Neural cell (in vitro differentiated cells): ENCODE results near the gene RMDN3. TPM values are rescaled to one million over a fixed set of nuclear protein-coding genes. Genes with fewer than 3 reads are reported as not detected.

Source experiments
- H2AFZ ChIP-seq: fragments of 200-600, 300-800 bp; sonication (generic), shearing (Covaris generic); 2 replicates; pipeline ENCODE4 v1.6.0; 2014; ENCODE audit warnings: low read depth, mild to moderate bottlenecking, antibody characterized with exemption, low read length, moderate library complexity
- H3F3A ChIP-seq: fragments of 200-600 bp; shearing (Covaris generic); 2 replicates; pipeline ENCODE4 v1.6.1; 2016; ENCODE audit warnings: mild to moderate bottlenecking, moderate library complexity, mixed read lengths, antibody characterized with exemption, low read length; ENCODE audit not compliant: insufficient read depth, poor library complexity, severe bottlenecking
- H3K27ac ChIP-seq: fragments of 200-600, 300-800 bp; sonication (generic), shearing (Covaris generic); 2 replicates; pipeline ENCODE4 v1.5.1; 2014; ENCODE audit warnings: mild to moderate bottlenecking, low read length, moderate library complexity
- H3K27me3 ChIP-seq: fragments of 300-800, 200-600 bp; sonication (generic), shearing (Covaris generic); 2 replicates; pipeline ENCODE4 v1.6.0; 2014; ENCODE audit warnings: mild to moderate bottlenecking, low read depth, low read length, moderate library complexity; ENCODE audit not compliant: insufficient read depth
- H3K36me3 ChIP-seq: fragments of 300-800, 200-600 bp; sonication (generic), shearing (Covaris generic); 2 replicates; pipeline ENCODE4 v1.5.1; 2014; ENCODE audit warnings: mild to moderate bottlenecking, antibody characterized with exemption, low read length, moderate library complexity; ENCODE audit not compliant: insufficient read depth
- H3K4me2 ChIP-seq: fragments of 300-800, 200-600 bp; sonication (generic), shearing (Covaris generic); 2 replicates; pipeline ENCODE4 v1.6.0; 2014; ENCODE audit warnings: mild to moderate bottlenecking, low read length
- H3K4me3 ChIP-seq: fragments of 300-800, 200-600 bp; sonication (generic), shearing (Covaris generic); 2 replicates; pipeline ENCODE4 v1.5.1; 2014; ENCODE audit warnings: mild to moderate bottlenecking, low read length, moderate library complexity
- H3K79me2 ChIP-seq: fragments of 200-600 bp; shearing (Covaris generic); replicated peaks from 2 replicates; pipeline ENCODE4 v1.6.0; 2014; ENCODE audit warnings: mild to moderate bottlenecking, low read length, moderate library complexity; ENCODE audit not compliant: insufficient read depth
- H3K9ac ChIP-seq: fragments of 300-800, 200-600 bp; sonication (generic), shearing (Covaris generic); 2 replicates; pipeline ENCODE4 v1.6.1; 2016; ENCODE audit warnings: mild to moderate bottlenecking, low read length, mixed read lengths
- H3K9me2 ChIP-seq: fragments of 200-600 bp; shearing (Covaris generic); 2 replicates; pipeline ENCODE4 v1.6.1; 2016; ENCODE audit warnings: mild to moderate bottlenecking, low read length, mixed read lengths; ENCODE audit not compliant: insufficient read depth
- H3K9me3 ChIP-seq: fragments of 200-600, 300-800 bp; sonication (generic), shearing (Covaris generic); 2 replicates; pipeline ENCODE4 v1.6.1; 2016; ENCODE audit warnings: mild to moderate bottlenecking, mixed run types, low read length, moderate library complexity, mixed read lengths
- H4K20me1 ChIP-seq: fragments of 200-600 bp; shearing (Covaris generic); 2 replicates; pipeline ENCODE4 v1.6.1; 2016; ENCODE audit warnings: mild to moderate bottlenecking, mixed run types; ENCODE audit not compliant: insufficient read depth
- EP300 ChIP-seq: fragments of 450-650 bp; conservative IDR thresholded peaks from 2 replicates; pipeline ENCODE4 v1.6.1; 2014; ENCODE audit warnings: antibody characterized with exemption, mild to moderate bottlenecking, moderate library complexity; ENCODE audit not compliant: poor library complexity, severe bottlenecking
- EZH2 ChIP-seq: fragments of 200-600, 300-800 bp; shearing (Covaris generic), sonication (generic); IDR thresholded peaks from 2 replicates; pipeline ENCODE4 v1.6.1; 2014; ENCODE audit warnings: antibody characterized with exemption, low read length, borderline replicate concordance, mild to moderate bottlenecking; ENCODE audit not compliant: insufficient read depth, poor library complexity, severe bottlenecking
- MXI1 ChIP-seq: fragments of 450-650 bp; conservative IDR thresholded peaks from 2 replicates; pipeline ENCODE4 v1.6.1; 2014; ENCODE audit warnings: antibody characterized with exemption, mild to moderate bottlenecking; ENCODE audit not compliant: poor library complexity, severe bottlenecking
- POLR2AphosphoS5 ChIP-seq: IDR thresholded peaks from 2 replicates; pipeline ENCODE4 v1.6.1; 2012
- RAD21 ChIP-seq: fragments of 450-650 bp; conservative IDR thresholded peaks from 2 replicates; pipeline ENCODE4 v1.6.1; 2014; ENCODE audit warnings: antibody characterized with exemption, mild to moderate bottlenecking, moderate library complexity
- SMC3 ChIP-seq: fragments of 450-650 bp; conservative IDR thresholded peaks from 2 replicates; pipeline ENCODE4 v1.6.1; 2014; ENCODE audit warnings: antibody characterized with exemption, mild to moderate bottlenecking, moderate library complexity; ENCODE audit not compliant: poor library complexity
- TAF1 ChIP-seq: IDR thresholded peaks from 2 replicates; pipeline ENCODE4 v1.6.1; 2012; ENCODE audit warnings: low read depth
- polyA plus RNA-seq: library from polyadenylated mRNA; depleted of rRNA; stranded (reverse); fragments of >200 nt; gene quantifications from 2 replicates; pipeline ENCODE4 v1.2.3, GENCODE V29; 2014
- TF ChIP-seq, protein P1 (sequence below): IDR thresholded peaks from 2 replicates; pipeline ENCODE4 v1.6.1; 2012; ENCODE audit warnings: borderline replicate concordance
- TF ChIP-seq, protein P2 (sequence below): fragments of 450-650 bp; IDR thresholded peaks from 2 replicates; pipeline ENCODE4 v1.5.1; 2014; ENCODE audit warnings: antibody characterized with exemption, mild to moderate bottlenecking, moderate library complexity; ENCODE audit not compliant: poor library complexity, severe bottlenecking

The RMDN3 gene
- polyA plus RNA-seq, 1 donor from 2014 or later: 24.7 TPM

DNA sequence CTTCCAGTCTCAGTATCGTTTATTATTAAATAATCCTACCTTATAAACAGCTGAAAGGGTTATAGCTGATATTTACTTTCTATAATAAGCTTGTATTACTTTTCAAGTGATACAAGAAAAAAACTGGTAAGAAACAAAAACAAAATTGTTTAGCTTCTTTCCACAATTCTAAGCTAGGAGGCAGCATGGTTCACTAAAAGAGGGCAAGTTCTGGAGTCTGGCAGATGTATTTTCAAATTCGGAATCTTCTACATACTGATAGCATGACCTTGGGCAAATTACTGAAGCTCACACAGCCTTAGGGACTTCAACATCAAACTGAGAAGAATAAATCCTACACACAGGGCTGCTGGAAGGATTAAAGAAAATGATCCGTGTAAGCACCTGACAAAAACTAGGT lies 30.1 kb upstream of the RMDN3 start:
- Histone ChIP-seq H3K27ac (no peak overlapping the region), H2AFZ (no peak overlapping the region), H3K36me3 (no peaks in the 10 kb centered on the region), H3K4me3 (no peak overlapping the region), H3F3A (no peaks in the 10 kb centered on the region), H3K9ac (no peak overlapping the region), H3K9me3 (no peaks in the 10 kb centered on the region), H3K9me2 (no peaks in the 10 kb centered on the region), H4K20me1 (no peaks in the 10 kb centered on the region), H3K27me3 (no peaks in the 10 kb centered on the region), H3K4me2 (no peak overlapping the region), H3K79me2 (no peaks in the 10 kb centered on the region)
- TF ChIP-seq POLR2AphosphoS5: no peak
- TF ChIP-seq, protein P1, sequence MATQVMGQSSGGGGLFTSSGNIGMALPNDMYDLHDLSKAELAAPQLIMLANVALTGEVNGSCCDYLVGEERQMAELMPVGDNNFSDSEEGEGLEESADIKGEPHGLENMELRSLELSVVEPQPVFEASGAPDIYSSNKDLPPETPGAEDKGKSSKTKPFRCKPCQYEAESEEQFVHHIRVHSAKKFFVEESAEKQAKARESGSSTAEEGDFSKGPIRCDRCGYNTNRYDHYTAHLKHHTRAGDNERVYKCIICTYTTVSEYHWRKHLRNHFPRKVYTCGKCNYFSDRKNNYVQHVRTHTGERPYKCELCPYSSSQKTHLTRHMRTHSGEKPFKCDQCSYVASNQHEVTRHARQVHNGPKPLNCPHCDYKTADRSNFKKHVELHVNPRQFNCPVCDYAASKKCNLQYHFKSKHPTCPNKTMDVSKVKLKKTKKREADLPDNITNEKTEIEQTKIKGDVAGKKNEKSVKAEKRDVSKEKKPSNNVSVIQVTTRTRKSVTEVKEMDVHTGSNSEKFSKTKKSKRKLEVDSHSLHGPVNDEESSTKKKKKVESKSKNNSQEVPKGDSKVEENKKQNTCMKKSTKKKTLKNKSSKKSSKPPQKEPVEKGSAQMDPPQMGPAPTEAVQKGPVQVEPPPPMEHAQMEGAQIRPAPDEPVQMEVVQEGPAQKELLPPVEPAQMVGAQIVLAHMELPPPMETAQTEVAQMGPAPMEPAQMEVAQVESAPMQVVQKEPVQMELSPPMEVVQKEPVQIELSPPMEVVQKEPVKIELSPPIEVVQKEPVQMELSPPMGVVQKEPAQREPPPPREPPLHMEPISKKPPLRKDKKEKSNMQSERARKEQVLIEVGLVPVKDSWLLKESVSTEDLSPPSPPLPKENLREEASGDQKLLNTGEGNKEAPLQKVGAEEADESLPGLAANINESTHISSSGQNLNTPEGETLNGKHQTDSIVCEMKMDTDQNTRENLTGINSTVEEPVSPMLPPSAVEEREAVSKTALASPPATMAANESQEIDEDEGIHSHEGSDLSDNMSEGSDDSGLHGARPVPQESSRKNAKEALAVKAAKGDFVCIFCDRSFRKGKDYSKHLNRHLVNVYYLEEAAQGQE: no peak
- TF ChIP-seq EZH2: no peak
- no peak for TF ChIP-seq EP300
- TF ChIP-seq TAF1: no peak

DNA sequence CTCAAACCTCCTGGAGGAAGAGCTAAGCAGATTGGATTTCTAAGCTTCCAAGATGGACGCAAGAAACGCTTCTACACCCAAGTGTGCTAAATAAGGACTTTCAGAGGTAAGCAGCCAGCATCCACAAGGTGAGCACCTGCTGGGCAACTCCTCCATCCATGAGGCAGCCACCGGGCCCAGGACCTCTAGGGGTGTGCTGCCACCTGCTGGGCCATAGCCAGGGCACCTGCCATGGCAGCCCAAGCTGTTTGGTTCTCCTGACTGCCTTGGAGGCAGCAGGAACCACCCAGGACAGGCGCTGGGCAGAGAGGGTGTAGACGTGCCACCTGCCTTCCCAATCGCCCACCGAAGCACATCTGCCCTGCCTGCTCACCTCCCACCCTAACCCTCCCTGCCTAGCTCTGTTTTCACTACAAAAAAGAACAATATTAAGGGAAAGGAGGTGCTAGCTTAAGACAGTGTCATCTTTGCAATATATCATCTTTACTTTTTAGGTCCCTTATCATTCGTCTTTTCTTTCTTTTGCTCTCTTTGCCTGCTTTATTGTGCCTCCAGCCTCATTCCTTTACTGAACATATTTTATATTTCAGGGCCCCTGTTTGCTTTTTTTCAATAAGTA lies 27.7 kb upstream of the RMDN3 start:
- no peak overlapping the region for H3K4me2 ChIP-seq
- no peaks in the 10 kb centered on the region for H3K36me3 ChIP-seq
- no peak overlapping the region for H2AFZ ChIP-seq
- no peak overlapping the region for H3K27ac ChIP-seq
- no peak overlapping the region for H3K4me3 ChIP-seq
- H3K9me3 ChIP-seq: no peaks in the 10 kb centered on the region
- no peaks in the 10 kb centered on the region for H3F3A ChIP-seq
- no peaks in the 10 kb centered on the region for H3K9me2 ChIP-seq
- H4K20me1 ChIP-seq: no peaks in the 10 kb centered on the region
- no peaks in the 10 kb centered on the region for H3K79me2 ChIP-seq
- no peak overlapping the region for H3K9ac ChIP-seq
- TF ChIP-seq, protein P1: no peak
- TF ChIP-seq, protein P2, sequence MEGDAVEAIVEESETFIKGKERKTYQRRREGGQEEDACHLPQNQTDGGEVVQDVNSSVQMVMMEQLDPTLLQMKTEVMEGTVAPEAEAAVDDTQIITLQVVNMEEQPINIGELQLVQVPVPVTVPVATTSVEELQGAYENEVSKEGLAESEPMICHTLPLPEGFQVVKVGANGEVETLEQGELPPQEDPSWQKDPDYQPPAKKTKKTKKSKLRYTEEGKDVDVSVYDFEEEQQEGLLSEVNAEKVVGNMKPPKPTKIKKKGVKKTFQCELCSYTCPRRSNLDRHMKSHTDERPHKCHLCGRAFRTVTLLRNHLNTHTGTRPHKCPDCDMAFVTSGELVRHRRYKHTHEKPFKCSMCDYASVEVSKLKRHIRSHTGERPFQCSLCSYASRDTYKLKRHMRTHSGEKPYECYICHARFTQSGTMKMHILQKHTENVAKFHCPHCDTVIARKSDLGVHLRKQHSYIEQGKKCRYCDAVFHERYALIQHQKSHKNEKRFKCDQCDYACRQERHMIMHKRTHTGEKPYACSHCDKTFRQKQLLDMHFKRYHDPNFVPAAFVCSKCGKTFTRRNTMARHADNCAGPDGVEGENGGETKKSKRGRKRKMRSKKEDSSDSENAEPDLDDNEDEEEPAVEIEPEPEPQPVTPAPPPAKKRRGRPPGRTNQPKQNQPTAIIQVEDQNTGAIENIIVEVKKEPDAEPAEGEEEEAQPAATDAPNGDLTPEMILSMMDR: peak; percentile 61
- TF ChIP-seq RAD21 (peak; percentile 60), MXI1 (no peak), EZH2 (no peak), EP300 (no peak), TAF1 (no peak), POLR2AphosphoS5 (no peak), SMC3 (peak; percentile 56)
- no peaks in the 10 kb centered on the region for H3K27me3 ChIP-seq
